ENCODE data around the gene ZRANB3.

ZRANB3 gene

DNA sequence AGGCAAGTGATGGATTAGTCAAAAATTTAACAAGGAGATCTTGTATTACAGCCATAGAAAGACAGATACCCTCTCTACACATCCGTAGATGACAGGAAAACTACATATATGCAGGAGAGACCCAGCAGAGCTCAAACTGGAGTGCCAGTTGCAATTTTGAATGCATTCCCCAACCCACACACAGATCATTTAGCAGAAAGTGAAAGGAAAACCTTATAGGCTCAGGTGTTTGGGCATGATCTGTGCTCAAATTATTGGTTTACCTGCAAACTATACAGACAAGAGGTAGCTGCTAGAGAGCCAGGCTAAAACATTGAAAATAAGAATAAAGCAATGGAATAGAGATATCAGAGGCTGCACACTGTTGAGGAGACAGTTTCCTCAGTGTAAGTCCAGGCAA, 427.2 kb downstream of the ZRANB3 start:
- peaks cover 8% of the 10 kb centered on the region; the same call in 1 of the 2 replicates for H3K36me3 ChIP-seq
- no peak for DNase-seq
- no peak overlapping the region for H3K27ac ChIP-seq
- TF ChIP-seq, protein P1, sequence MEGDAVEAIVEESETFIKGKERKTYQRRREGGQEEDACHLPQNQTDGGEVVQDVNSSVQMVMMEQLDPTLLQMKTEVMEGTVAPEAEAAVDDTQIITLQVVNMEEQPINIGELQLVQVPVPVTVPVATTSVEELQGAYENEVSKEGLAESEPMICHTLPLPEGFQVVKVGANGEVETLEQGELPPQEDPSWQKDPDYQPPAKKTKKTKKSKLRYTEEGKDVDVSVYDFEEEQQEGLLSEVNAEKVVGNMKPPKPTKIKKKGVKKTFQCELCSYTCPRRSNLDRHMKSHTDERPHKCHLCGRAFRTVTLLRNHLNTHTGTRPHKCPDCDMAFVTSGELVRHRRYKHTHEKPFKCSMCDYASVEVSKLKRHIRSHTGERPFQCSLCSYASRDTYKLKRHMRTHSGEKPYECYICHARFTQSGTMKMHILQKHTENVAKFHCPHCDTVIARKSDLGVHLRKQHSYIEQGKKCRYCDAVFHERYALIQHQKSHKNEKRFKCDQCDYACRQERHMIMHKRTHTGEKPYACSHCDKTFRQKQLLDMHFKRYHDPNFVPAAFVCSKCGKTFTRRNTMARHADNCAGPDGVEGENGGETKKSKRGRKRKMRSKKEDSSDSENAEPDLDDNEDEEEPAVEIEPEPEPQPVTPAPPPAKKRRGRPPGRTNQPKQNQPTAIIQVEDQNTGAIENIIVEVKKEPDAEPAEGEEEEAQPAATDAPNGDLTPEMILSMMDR (IDR thresholded peaks at IDR 0.05; ENCODE audit: low read depth, low read length), result no peak
- H3K27me3 ChIP-seq (ENCODE audit: insufficient read depth, low read depth, severe bottlenecking), result no peaks in the 10 kb centered on the region
- H3K4me3 ChIP-seq (ENCODE audit: low read depth, low read length), result no peak overlapping the region
- H3K9me3 ChIP-seq (ENCODE audit: severe bottlenecking), result peaks cover 3% of the 10 kb centered on the region

DNA sequence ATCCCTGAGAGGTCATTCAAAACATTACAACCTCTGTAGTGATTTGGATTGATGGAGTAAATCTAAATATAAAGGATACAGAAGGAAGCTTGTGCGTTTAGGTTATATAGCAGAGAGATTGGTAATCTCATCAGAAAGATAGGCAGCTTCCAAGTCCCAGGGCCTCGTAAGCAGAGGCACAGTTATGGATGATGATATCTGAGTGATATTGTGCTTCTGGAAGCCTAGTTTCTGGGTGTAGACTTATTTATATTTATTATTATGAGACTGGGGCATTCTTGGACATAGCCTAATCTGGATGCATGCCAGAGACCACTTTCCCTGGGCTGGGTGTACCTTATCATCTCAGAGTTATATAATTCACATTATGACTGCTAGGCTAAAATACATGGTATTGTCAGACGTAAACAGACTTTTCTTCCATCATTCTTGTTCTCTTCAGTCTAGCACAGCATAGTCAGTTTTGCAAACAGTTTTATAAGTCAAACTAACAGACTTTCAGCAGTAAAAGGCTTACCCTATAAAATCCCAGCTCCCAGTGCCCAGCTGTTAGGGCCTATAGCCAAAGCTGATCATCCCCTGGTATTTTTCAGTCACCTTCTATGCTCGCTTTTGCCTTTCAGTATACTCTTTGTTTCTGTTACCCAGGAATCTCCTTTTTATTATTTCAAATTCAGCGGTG, 431.1 kb downstream of the ZRANB3 start:
- TF ChIP-seq, protein P1 (IDR thresholded peaks at IDR 0.05; ENCODE audit: low read depth, low read length), result no peak
- no peak overlapping the region for H3K27ac ChIP-seq
- peaks cover 3% of the 10 kb centered on the region for H3K9me3 ChIP-seq (ENCODE audit: severe bottlenecking)
- no peak for DNase-seq
- H3K4me3 ChIP-seq (ENCODE audit: low read depth, low read length), result no peak overlapping the region
- no peaks in the 10 kb centered on the region for H3K27me3 ChIP-seq (ENCODE audit: insufficient read depth, low read depth, severe bottlenecking)
- peaks cover 13% of the 10 kb centered on the region for H3K36me3 ChIP-seq

DNA sequence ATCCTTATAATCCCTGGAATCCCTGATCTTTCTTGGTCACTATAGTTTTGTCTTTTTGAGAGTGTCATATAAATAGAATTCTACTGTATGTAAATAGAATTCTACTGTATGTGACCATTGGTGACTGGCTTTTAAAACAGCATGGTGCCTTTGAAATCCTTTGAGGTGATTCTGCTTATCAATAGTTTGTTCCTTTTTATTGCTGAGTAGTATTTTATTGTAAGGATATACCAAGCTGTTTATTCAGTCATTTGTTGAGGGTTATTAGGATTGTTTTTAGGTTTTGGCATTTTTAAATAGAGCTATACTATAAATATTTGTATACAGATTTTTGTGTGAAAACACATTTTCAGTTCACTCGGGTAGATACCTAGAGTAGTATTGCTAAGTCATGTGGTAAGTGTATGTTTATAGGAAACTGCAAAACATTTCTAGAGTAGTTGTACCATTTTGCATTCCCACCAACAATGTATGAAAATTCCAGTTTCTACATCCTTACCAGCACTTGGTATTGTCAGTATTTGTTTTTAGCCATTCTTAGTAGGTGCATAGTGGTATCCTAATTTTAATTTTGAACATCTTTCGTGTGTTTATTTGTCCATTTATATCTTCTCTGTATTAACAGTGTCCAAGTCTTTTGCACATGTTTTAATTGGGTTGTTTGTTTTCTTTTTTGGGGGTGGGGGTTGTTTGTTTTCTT, 433.3 kb downstream of the ZRANB3 start:
- TF ChIP-seq, protein P1 (IDR thresholded peaks at IDR 0.05; ENCODE audit: low read depth, low read length), result no peak
- Histone ChIP-seq H3K36me3 (peaks cover 12% of the 10 kb centered on the region), H3K27ac (no peak overlapping the region)

GRCh38 chr2:135096665-135097446, 434.2 kb downstream of the ZRANB3 start:
- TF ChIP-seq, protein P1 (IDR thresholded peaks at IDR 0.05; ENCODE audit: low read depth, low read length), result no peak
- Histone ChIP-seq H3K4me3 (ENCODE audit: low read depth, low read length) (no peak overlapping the region), H3K9me3 (ENCODE audit: severe bottlenecking) (no peaks in the 10 kb centered on the region), H3K27me3 (ENCODE audit: insufficient read depth, low read depth, severe bottlenecking) (no peaks in the 10 kb centered on the region), H3K27ac (no peak overlapping the region), H3K36me3 (peaks cover 12% of the 10 kb centered on the region)
- no peak for DNase-seq

More for the DNA sequence above, 433.3 kb downstream of the ZRANB3 start:
- no peak for DNase-seq
- H3K4me3 ChIP-seq (ENCODE audit: low read depth, low read length), result no peak overlapping the region
- H3K27me3 ChIP-seq (ENCODE audit: insufficient read depth, low read depth, severe bottlenecking), result no peaks in the 10 kb centered on the region
- no peaks in the 10 kb centered on the region for H3K9me3 ChIP-seq (ENCODE audit: severe bottlenecking)

DNA sequence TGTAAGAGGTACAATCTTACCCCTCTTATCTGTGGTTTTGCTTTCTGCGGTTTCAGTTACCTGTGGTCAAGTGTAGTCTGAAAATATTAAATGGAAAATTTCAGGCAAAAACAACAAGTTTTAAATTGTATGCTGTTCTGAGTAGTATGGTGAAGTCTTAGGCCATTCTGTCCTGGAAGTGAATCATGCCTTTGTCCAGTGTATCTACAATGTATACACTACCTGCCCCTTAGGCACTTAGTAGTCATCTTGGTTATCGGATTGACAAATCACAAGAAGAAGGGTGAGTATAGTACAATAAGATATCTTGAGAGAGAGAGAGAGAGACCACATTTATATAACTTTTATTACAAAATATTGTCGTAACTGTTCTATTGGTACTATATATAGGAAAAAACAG, 435.4 kb downstream of the ZRANB3 start:
- H3K9me3 ChIP-seq (ENCODE audit: severe bottlenecking), result no peaks in the 10 kb centered on the region
- H3K27me3 ChIP-seq (ENCODE audit: insufficient read depth, low read depth, severe bottlenecking), result no peaks in the 10 kb centered on the region
- H3K27ac ChIP-seq, result no peak overlapping the region
- H3K36me3 ChIP-seq, result peaks cover 12% of the 10 kb centered on the region
- DNase-seq, result no peak
- TF ChIP-seq, protein P1 (IDR thresholded peaks at IDR 0.05; ENCODE audit: low read depth, low read length), result no peak
- no peak overlapping the region for H3K4me3 ChIP-seq (ENCODE audit: low read depth, low read length)
